GM21619 (cell line): ENCODE measurements around the gene DNAJC1.
"Not testable (repeated sequence)": the region's sequence is repeated elsewhere in the genome, so short reads cannot be mapped to it uniquely, and the experiment has no call there.

Experiments used
- ATAC-seq: cut with Tn5 transposase; IDR thresholded peaks from one replicate; pipeline ENCODE4 v1.9.1; 2021; ENCODE audit not compliant: unreplicated experiment

The DNAJC1 gene

GRCh38 chr10:22003177-22003963 lies at the start of gene DNAJC1:
Gene DNAJC1 (minus strand): TSS chr10:22003730. CDS start chr10:22003434, 296 bp downstream.
- peak; percentile 92 for ATAC-seq

GRCh38 chr10:22053048-22053447 lies 49.5 kb upstream of the DNAJC1 start:
- no peak for ATAC-seq

GRCh38 chr10:22049635-22050034 lies 46.1 kb upstream of the DNAJC1 start:
- ATAC-seq: no peak

- no peak for ATAC-seq
Measured at GRCh38 chr10:22047812-22048211, 44.3 kb upstream of the DNAJC1 start.

- ATAC-seq: no peak
Measured at GRCh38 chr10:22043327-22043633, 39.8 kb upstream of the DNAJC1 start.

- no peak for ATAC-seq
Measured at GRCh38 chr10:22042557-22043326, 39.2 kb upstream of the DNAJC1 start.

GRCh38 chr10:22034333-22034732 lies 30.8 kb upstream of the DNAJC1 start:
- no peak for ATAC-seq

- not testable (repeated sequence) for ATAC-seq
Measured at GRCh38 chr10:22032268-22032667, 28.7 kb upstream of the DNAJC1 start.

- no peak for ATAC-seq
Measured at GRCh38 chr10:22030421-22030820, 26.9 kb upstream of the DNAJC1 start.

- ATAC-seq: no peak
Measured at GRCh38 chr10:22029445-22030236, 26.1 kb upstream of the DNAJC1 start.

- ATAC-seq: no peak
Measured at GRCh38 chr10:22027364-22028238, 24.1 kb upstream of the DNAJC1 start.

- ATAC-seq: no peak
Measured at GRCh38 chr10:22026287-22026686, 22.8 kb upstream of the DNAJC1 start.

GRCh38 chr10:22023508-22023907 lies 20.0 kb upstream of the DNAJC1 start:
- no peak for ATAC-seq

- no peak for ATAC-seq
Measured at GRCh38 chr10:22022257-22023032, 18.9 kb upstream of the DNAJC1 start.

- not testable (repeated sequence) for ATAC-seq
Measured at GRCh38 chr10:22021144-22021543, 17.6 kb upstream of the DNAJC1 start.

- no peak for ATAC-seq
Measured at GRCh38 chr10:22017283-22018020, 13.9 kb upstream of the DNAJC1 start.

GRCh38 chr10:22016046-22016705 lies 12.6 kb upstream of the DNAJC1 start:
- no peak for ATAC-seq

- no peak for ATAC-seq
Measured at GRCh38 chr10:22010973-22011408, 7.5 kb upstream of the DNAJC1 start.

- no peak for ATAC-seq
Measured at GRCh38 chr10:22010539-22010938, 7.0 kb upstream of the DNAJC1 start.
